Ishikawa (cell line): ENCODE measurements around the gene CRB1.

Experiments used
- CEBPB ChIP-seq: IDR thresholded peaks from 2 replicates; pipeline ENCODE4 v1.6.1; 2012
- CREB1 ChIP-seq: IDR thresholded peaks from 2 replicates; pipeline ENCODE4 v1.6.1; 2012; ENCODE audit warnings: low read depth
- EGR1 ChIP-seq: IDR thresholded peaks from 2 replicates; pipeline ENCODE4 v1.6.1; 2012
- EP300 ChIP-seq: IDR thresholded peaks from 2 replicates; pipeline ENCODE4 v1.6.1; 2012; ENCODE audit warnings: borderline replicate concordance
- FOXM1 ChIP-seq: IDR thresholded peaks from 2 replicates; pipeline ENCODE4 v1.6.1; 2012; ENCODE audit warnings: low read depth, borderline replicate concordance
- MAX ChIP-seq: IDR thresholded peaks from 2 replicates; pipeline ENCODE4 v1.6.1; 2012
- NFIC ChIP-seq: IDR thresholded peaks from 2 replicates; pipeline ENCODE4 v1.6.1; 2012
- RAD21 ChIP-seq: IDR thresholded peaks from 2 replicates; pipeline ENCODE4 v1.6.1; 2012; ENCODE audit warnings: low read depth
- TAF1 ChIP-seq: IDR thresholded peaks from 2 replicates; pipeline ENCODE4 v1.6.1; 2012; ENCODE audit warnings: low read depth, mild to moderate bottlenecking
- TCF12 ChIP-seq: IDR thresholded peaks from 2 replicates; pipeline ENCODE4 v1.6.1; 2012; ENCODE audit warnings: low read depth
- TEAD4 ChIP-seq: IDR thresholded peaks from 2 replicates; pipeline ENCODE4 v1.6.1; 2012
- USF1 ChIP-seq: IDR thresholded peaks from 2 replicates; pipeline ENCODE4 v1.6.1; 2012
- YY1 ChIP-seq: IDR thresholded peaks from 2 replicates; pipeline ENCODE4 v1.6.1; 2012; ENCODE audit warnings: low read depth
- ZBTB7A ChIP-seq: IDR thresholded peaks from 2 replicates; pipeline ENCODE4 v1.6.1; 2012; ENCODE audit warnings: low read depth
- TF ChIP-seq, protein P1 (sequence below): IDR thresholded peaks from 2 replicates; pipeline ENCODE4 v1.6.1; 2012; ENCODE audit warnings: low read depth, mild to moderate bottlenecking

Gene CRB1

GRCh38 chr1:197304638-197305200 lies 36.7 kb downstream of the CRB1 start:
- TF ChIP-seq CEBPB (no peak), NFIC (no peak), EP300 (no peak), MAX (no peak), TEAD4 (no peak), FOXM1 (no peak), TAF1 (no peak), CREB1 (no peak)
- TF ChIP-seq, protein P1, sequence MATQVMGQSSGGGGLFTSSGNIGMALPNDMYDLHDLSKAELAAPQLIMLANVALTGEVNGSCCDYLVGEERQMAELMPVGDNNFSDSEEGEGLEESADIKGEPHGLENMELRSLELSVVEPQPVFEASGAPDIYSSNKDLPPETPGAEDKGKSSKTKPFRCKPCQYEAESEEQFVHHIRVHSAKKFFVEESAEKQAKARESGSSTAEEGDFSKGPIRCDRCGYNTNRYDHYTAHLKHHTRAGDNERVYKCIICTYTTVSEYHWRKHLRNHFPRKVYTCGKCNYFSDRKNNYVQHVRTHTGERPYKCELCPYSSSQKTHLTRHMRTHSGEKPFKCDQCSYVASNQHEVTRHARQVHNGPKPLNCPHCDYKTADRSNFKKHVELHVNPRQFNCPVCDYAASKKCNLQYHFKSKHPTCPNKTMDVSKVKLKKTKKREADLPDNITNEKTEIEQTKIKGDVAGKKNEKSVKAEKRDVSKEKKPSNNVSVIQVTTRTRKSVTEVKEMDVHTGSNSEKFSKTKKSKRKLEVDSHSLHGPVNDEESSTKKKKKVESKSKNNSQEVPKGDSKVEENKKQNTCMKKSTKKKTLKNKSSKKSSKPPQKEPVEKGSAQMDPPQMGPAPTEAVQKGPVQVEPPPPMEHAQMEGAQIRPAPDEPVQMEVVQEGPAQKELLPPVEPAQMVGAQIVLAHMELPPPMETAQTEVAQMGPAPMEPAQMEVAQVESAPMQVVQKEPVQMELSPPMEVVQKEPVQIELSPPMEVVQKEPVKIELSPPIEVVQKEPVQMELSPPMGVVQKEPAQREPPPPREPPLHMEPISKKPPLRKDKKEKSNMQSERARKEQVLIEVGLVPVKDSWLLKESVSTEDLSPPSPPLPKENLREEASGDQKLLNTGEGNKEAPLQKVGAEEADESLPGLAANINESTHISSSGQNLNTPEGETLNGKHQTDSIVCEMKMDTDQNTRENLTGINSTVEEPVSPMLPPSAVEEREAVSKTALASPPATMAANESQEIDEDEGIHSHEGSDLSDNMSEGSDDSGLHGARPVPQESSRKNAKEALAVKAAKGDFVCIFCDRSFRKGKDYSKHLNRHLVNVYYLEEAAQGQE: no peak

DNA sequence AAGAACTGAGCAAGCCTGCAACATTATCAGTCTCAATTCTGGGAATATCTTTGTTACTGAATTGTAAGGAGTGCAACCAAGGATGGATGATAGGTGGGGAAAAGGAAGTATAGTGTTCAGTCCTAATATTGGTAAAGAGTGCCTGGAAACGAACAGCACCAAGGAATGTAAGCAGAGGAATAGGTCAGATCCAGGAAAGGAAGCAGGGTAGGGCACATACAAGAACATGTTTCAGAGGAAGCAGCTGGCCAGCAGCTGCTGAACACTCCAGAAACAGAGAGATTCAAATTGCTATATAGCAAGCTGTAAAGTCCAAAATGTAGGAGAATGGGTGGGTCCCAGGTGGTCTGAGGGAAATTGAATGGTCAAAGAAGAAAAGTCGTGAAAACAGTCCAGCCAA lies 37.9 kb downstream of the CRB1 start:
- no peak for TF ChIP-seq TEAD4
- TF ChIP-seq CREB1: no peak
- no peak for TF ChIP-seq EGR1
- TF ChIP-seq TCF12: no peak
- TF ChIP-seq CEBPB: no peak
- TF ChIP-seq YY1: no peak
- TF ChIP-seq TAF1: no peak
- no peak for TF ChIP-seq RAD21
- no peak for TF ChIP-seq NFIC
- no peak for TF ChIP-seq ZBTB7A
- TF ChIP-seq EP300: no peak
- TF ChIP-seq USF1: no peak
- TF ChIP-seq MAX: no peak
- TF ChIP-seq FOXM1: no peak
- TF ChIP-seq, protein P1: no peak

GRCh38 chr1:197306381-197307062 lies 38.5 kb downstream of the CRB1 start:
- TF ChIP-seq USF1: no peak
- no peak for TF ChIP-seq TCF12
- no peak for TF ChIP-seq NFIC
- no peak for TF ChIP-seq EP300
- TF ChIP-seq CREB1: no peak
- no peak for TF ChIP-seq YY1
- no peak for TF ChIP-seq ZBTB7A
- no peak for TF ChIP-seq MAX
- TF ChIP-seq CEBPB: no peak
- TF ChIP-seq FOXM1: no peak
- TF ChIP-seq TAF1: no peak
- no peak for TF ChIP-seq EGR1
- TF ChIP-seq TEAD4: no peak
- TF ChIP-seq RAD21: no peak
- TF ChIP-seq, protein P1: no peak

- no peak for TF ChIP-seq EGR1
- no peak for TF ChIP-seq FOXM1
- no peak for TF ChIP-seq USF1
Measured at GRCh38 chr1:197307136-197307535, 39.1 kb downstream of the CRB1 start.
